B cell (primary cell): Measurements from ENCODE around the gene DIP2B. TPM values are rescaled to one million over a fixed set of nuclear protein-coding genes. Genes with fewer than 3 reads are reported as not detected.

Source experiments
- ATAC-seq: fragments of 200-7000 bp; cut with Tn5 transposase; one replicate; pipeline ENCODE4 v1.10.0; 2021; ENCODE audit warnings: low read depth, mild to moderate bottlenecking, moderate number of reproducible peaks, moderate library complexity
- CTCF ChIA-PET: fragments of 350-600 bp; sonication (Branson Sonifier 250); formaldehyde crosslinking; loops from one replicate; lab custom pipeline; 2021; ENCODE audit warnings: antibody characterized with exemption, inconsistent platforms; lab: Charles Lee
- POLR2A ChIA-PET: fragments of 350-600 bp; sonication (Branson Sonifier 250); formaldehyde crosslinking; loops from one replicate; lab custom pipeline; 2021; ENCODE audit warnings: antibody characterized with exemption; lab: Charles Lee
- DNase-seq: peaks from one replicate; pipeline ENCODE4 v3.0.0; 2013
- H2AFZ ChIP-seq: 2 replicates; pipeline ENCODE4 v1.6.1; 2012; ENCODE audit warnings: mild to moderate bottlenecking, low read depth, low read length; ENCODE audit not compliant: insufficient read depth, poor library complexity, severe bottlenecking
- H3K27ac ChIP-seq, 2 donors: 1 replicate in 1 of 2; 2 replicates in 1 of 2; pipeline ENCODE4 v1.5.1; 2012 to 2013; ENCODE audit warnings: low read length in 2 of 2, mild to moderate bottlenecking in 2 of 2, moderate library complexity in 1 of 2
- H3K27me3 ChIP-seq, 4 experiments: fragments of 200-600 bp in 1 of 4; sonication (generic) in 1 of 4; replicated peaks in 1 of 4; 1 replicate in 2 of 4; 2 replicates in 2 of 4; pipeline versions ENCODE4 v1.6.1 to v1.7.0; 2013 to 2016; ENCODE audit warnings: low read length in 3 of 4, mild to moderate bottlenecking in 2 of 4, mixed read lengths in 1 of 4, moderate library complexity in 1 of 4; ENCODE audit not compliant: insufficient read depth in 4 of 4, control insufficient read depth in 3 of 4; ENCODE audit errors: control extremely low read depth in 1 of 4
- H3K36me3 ChIP-seq, 2 experiments: replicated peaks in 1 of 2; 1 replicate in 1 of 2; 2 replicates in 1 of 2; pipeline versions ENCODE4 v1.6.1 to v1.7.1; 2013; ENCODE audit warnings: low read length in 1 of 2; ENCODE audit not compliant: insufficient read depth in 2 of 2, control insufficient read depth in 1 of 2; ENCODE audit errors: control extremely low read depth in 1 of 2, extremely low read depth in 1 of 2
- H3K4me1 ChIP-seq, 2 donors: fragments of 200-600 bp in 1 of 2; sonication (generic) in 1 of 2; 1 replicate in 1 of 2; 2 replicates in 1 of 2; pipeline versions ENCODE4 v1.5.1 to v1.6.1; 2013 to 2017; ENCODE audit warnings: low read length in 2 of 2; ENCODE audit not compliant: control insufficient read depth in 2 of 2, insufficient read depth in 2 of 2
- H3K4me2 ChIP-seq: replicated peaks from 2 replicates; pipeline ENCODE3; 2012; ENCODE audit warnings: mild to moderate bottlenecking, low read depth, low read length; ENCODE audit not compliant: poor library complexity, severe bottlenecking
- H3K4me3 ChIP-seq, 5 experiments: fragments of 200-600 bp in 1 of 5; sonication (generic) in 1 of 5; 1 replicate in 3 of 5; 2 replicates in 2 of 5; pipeline versions ENCODE4 v1.5.1 to v1.7.0; 2011 to 2016; ENCODE audit warnings: low read length in 4 of 5, mild to moderate bottlenecking in 4 of 5, low read depth in 2 of 5, control low read depth in 1 of 5, moderate library complexity in 1 of 5; ENCODE audit not compliant: insufficient read depth in 1 of 5; ENCODE audit errors: control extremely low read depth in 1 of 5, extremely low read depth in 1 of 5
- H3K79me2 ChIP-seq: fragments of 200-600 bp; sonication (generic); one replicate; pipeline ENCODE4 v1.6.0; 2016; ENCODE audit warnings: low read length; ENCODE audit not compliant: control insufficient read depth, insufficient read depth
- H3K9ac ChIP-seq: fragments of 200-600 bp; sonication (generic); 2 replicates; pipeline ENCODE4 v1.6.1; 2017; ENCODE audit warnings: mild to moderate bottlenecking, low read length, moderate library complexity
- H3K9me3 ChIP-seq, 3 donors: one replicate each; pipeline versions ENCODE4 v1.6.1 to v1.7.1; 2013; ENCODE audit warnings: low read length in 2 of 3; ENCODE audit not compliant: control insufficient read depth in 2 of 3, insufficient read depth in 1 of 3; ENCODE audit errors: control extremely low read depth in 1 of 3
- H4K20me1 ChIP-seq: 2 replicates; pipeline ENCODE4 v1.6.0; 2012; ENCODE audit warnings: mild to moderate bottlenecking, low read length; ENCODE audit not compliant: insufficient read depth, control insufficient read depth, poor library complexity, severe bottlenecking
- H3K27ac Mint-ChIP-seq: one replicate; pipeline ENCODE4 v1.8.0; 2021; ENCODE audit warnings: mixed read lengths
- H3K27me3 Mint-ChIP-seq: one replicate; pipeline ENCODE4 v1.8.0; 2021; ENCODE audit warnings: mixed read lengths
- H3K4me1 Mint-ChIP-seq: one replicate; pipeline ENCODE4 v1.8.0; 2021; ENCODE audit warnings: mixed read lengths
- H3K4me3 Mint-ChIP-seq: one replicate; pipeline ENCODE4 v1.8.0; 2021; ENCODE audit warnings: mixed read lengths
- H3K9me3 Mint-ChIP-seq: one replicate; pipeline ENCODE4 v1.8.0; 2022; ENCODE audit warnings: mixed read lengths; ENCODE audit not compliant: insufficient read depth
- EZH2 ChIP-seq: IDR thresholded peaks from 2 replicates; pipeline ENCODE4 v1.6.1; 2012; ENCODE audit warnings: borderline replicate concordance, low read depth, mild to moderate bottlenecking, moderate library complexity, low read length; ENCODE audit not compliant: insufficient read depth, poor library complexity, severe bottlenecking
- WGBS: methylation state at CpG from one replicate; pipeline ENCODE4 v1.1.5; 2013; ENCODE audit warnings: missing lambda C conversion rate; ENCODE audit not compliant: insufficient coverage; 5-methylcytosine and 5-hydroxymethylcytosine counted together
- intact Hi-C: fragments of 100-400 bp; cut with micrococcal nuclease; formaldehyde crosslinking; loops from one replicate; pipeline ENCODE4 v1.10.0; 2022
- polyA plus RNA-seq: library from polyadenylated mRNA; depleted of rRNA; stranded (reverse); fragments of >200 nt; gene quantifications from 2 replicates; pipeline ENCODE4 v1.2.3, GENCODE V29; 2012
- total RNA-seq, 2 donors: library from RNA; stranded (reverse); fragments of 120-200 nt in 1 of 2; gene quantifications; 1 replicate in 1 of 2; 2 replicates in 1 of 2; pipeline versions ENCODE4 v1.2.3 to v1.2.4, GENCODE V29; 2013 to 2022
- TF ChIP-seq, protein P1 (sequence below): fragments of 200-600 bp; IDR thresholded peaks from one replicate; pipeline ENCODE4 v1.8.0; 2022; ENCODE audit warnings: antibody characterized with exemption, mild to moderate bottlenecking

Gene DIP2B
- total and polyA plus RNA-seq, 2 donors (not counting 1 experiment from before 2014, with no cell fraction given): 16.4 to 38.8 TPM

DNA sequence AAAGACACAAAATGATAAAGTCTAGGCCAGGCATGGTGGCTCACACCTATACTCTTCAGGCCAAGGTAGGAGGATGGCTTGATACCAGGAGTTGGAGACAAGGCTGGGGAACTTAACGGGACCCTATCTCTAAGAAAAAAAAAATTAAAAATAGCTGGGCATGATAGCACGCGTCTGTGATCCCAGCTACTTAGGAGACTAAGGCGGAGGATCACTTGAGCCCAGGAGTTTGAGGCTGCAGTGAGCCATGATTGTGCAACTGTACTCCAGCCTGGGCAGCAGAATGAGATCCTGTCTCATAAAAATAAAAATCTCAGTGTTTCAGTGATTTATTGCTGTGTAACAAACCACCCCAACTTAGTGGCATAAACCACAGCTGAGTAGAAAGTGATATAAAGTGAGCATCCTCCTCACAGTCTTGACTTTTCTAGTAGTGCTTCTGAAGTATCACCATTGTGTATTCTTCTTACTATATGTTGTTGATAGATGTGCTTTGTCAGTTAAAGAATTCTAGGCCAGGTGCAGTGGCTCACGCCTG, 248.5 kb downstream of the DIP2B start:
- Histone ChIP-seq H3K4me1 (no peaks in the 10 kb centered on the region), H3K36me3 (peaks cover 0 to 6% of the 10 kb centered on the region in 2 experiments), H2AFZ (no peak overlapping the region), H3K27me3 (no peaks in the 10 kb centered on the region), H3K9ac (no peak overlapping the region), H3K9me3 (no peaks in the 10 kb centered on the region), H3K27ac (no peak overlapping the region), H3K4me2 (no peak overlapping the region), H4K20me1 (no peaks in the 10 kb centered on the region), H3K79me2 (no peaks in the 10 kb centered on the region), H3K4me3 (no peak overlapping the region)
- Mint-ChIP-seq H3K4me3 (no peak overlapping the region), H3K27ac (no peak overlapping the region), H3K9me3 (no peaks in the 10 kb centered on the region), H3K4me1 (no peaks in the 10 kb centered on the region), H3K27me3 (no peaks in the 10 kb centered on the region)
- TF ChIP-seq, protein P1, sequence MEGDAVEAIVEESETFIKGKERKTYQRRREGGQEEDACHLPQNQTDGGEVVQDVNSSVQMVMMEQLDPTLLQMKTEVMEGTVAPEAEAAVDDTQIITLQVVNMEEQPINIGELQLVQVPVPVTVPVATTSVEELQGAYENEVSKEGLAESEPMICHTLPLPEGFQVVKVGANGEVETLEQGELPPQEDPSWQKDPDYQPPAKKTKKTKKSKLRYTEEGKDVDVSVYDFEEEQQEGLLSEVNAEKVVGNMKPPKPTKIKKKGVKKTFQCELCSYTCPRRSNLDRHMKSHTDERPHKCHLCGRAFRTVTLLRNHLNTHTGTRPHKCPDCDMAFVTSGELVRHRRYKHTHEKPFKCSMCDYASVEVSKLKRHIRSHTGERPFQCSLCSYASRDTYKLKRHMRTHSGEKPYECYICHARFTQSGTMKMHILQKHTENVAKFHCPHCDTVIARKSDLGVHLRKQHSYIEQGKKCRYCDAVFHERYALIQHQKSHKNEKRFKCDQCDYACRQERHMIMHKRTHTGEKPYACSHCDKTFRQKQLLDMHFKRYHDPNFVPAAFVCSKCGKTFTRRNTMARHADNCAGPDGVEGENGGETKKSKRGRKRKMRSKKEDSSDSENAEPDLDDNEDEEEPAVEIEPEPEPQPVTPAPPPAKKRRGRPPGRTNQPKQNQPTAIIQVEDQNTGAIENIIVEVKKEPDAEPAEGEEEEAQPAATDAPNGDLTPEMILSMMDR: no peak
- TF ChIP-seq EZH2: no peak
- ATAC-seq (no peak), DNase-seq (no peak)
- ChIA-PET POLR2A (no interaction called here), CTCF (interaction anchor here (0.7 kb wide), 1 partner anchor 228 kb away, joined by 6 read pairs; no protein-coding TSS in a partner anchor)
- intact Hi-C loops: no loop called here
- 95% methylated on average over 4 of the region's 5 CpGs for WGBS

DNA sequence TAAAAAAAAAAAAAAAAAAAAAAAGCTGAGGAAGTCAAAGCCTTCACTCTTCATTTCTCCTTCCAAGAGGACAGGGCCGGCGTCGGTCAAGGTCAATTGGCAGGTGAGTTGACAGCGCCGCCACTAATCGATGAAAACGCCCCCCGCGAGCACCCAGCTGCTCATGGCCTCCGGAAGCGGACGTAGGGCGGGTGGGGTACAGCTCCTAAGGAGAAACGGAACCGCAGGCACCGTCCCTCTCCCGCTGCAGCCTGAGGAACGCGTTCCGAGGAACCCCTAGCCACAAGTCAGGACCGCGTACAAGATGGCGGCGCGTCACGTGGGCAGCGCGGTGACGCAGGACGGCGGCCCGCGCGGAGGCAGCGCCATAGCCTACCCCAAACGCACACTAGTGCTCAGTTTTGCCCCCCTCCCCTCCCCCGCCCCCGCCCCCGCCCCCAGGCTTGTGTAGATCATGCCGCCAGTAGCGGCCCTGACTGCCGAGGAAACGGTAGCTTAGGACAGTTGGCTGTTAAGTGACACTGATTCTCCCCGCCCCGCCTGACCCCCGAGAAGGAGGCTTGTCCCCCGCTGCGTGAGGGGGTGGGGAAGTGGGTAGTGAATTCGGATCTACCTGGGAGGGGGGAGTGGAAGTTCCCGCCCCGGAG, 259.0 kb downstream of the DIP2B start, which contains the start of gene ATF1:
Gene ATF1 (plus strand): TSS at position 463 of the 647 bp plus-strand sequence. CDS start 16,045 bp downstream, outside the sequence.
- Histone ChIP-seq H2AFZ (peak within 1 kb of the TSS; percentile 93), H3K79me2 (peaks cover 35% of the 10 kb centered on the region), H3K4me3 (peak within 1 kb of the TSS; percentile 92 to 98 (median 96)), H3K4me2 (peak within 1 kb of the TSS; percentile 91), H3K27ac (peak within 1 kb of the TSS; percentile 95), H3K27me3 (no peaks in the 10 kb centered on the region), H3K9me3 (peaks cover 0 to 4% (median 0%) of the 10 kb centered on the region in 3 donors), H3K9ac (peak within 1 kb of the TSS; percentile 97), H4K20me1 (peaks cover 31% of the 10 kb centered on the region), H3K36me3 (no peaks in the 10 kb centered on the region), H3K4me1 (peaks cover 10 to 33% of the 10 kb centered on the region in 2 donors)
- ChIA-PET POLR2A (interaction anchor here (0.6 to 1.8 kb wide), 9 partner anchors 65 to 1809 kb away, joined by 3 to 10 read pairs (median 4); partner anchors contain the start of genes DAZAP2 and SLC4A8), CTCF (interaction anchor here (0.7 to 6.5 kb wide), 10 partner anchors 11 to 1487 kb away, joined by 3 to 102 read pairs (median 6); partner anchors contain the start of genes CSRNP2 and SLC11A2)
- peaks cover 33% of the 10 kb centered on the region for H3K4me1 Mint-ChIP-seq
- no peaks in the 10 kb centered on the region for H3K27me3 Mint-ChIP-seq
- intact Hi-C loops: loop anchor here (1.0 to 10.0 kb wide), 7 partner anchors 61 to 561 kb away; partner anchors contain the start of genes BIN2, LARP4 and LETMD1
- no peak for TF ChIP-seq EZH2
- TF ChIP-seq, protein P1: no peak
- 0% methylated on average over 38 of the region's 51 CpGs for WGBS
- peak; percentile 95 for DNase-seq
- peak within 1 kb of the TSS; percentile 91 for H3K4me3 Mint-ChIP-seq
- ATAC-seq: peak; percentile 80
- H3K9me3 Mint-ChIP-seq: no peaks in the 10 kb centered on the region
- H3K27ac Mint-ChIP-seq: peak within 1 kb of the TSS; percentile 99
